ENCODE results near the gene FXR1. TPM values are rescaled to one million over a fixed set of nuclear protein-coding genes. Genes with fewer than 3 reads are reported as not detected.
A peak's percentile ranks its signal among the peaks of the same experiment; 100 is the strongest.

Gene FXR1
- total and polyA plus RNA-seq, 2 of the 13 experiments (the other 11 are each of a cell fraction or from before 2014, with no cell fraction given) = 104 to 132 TPM

DNA sequence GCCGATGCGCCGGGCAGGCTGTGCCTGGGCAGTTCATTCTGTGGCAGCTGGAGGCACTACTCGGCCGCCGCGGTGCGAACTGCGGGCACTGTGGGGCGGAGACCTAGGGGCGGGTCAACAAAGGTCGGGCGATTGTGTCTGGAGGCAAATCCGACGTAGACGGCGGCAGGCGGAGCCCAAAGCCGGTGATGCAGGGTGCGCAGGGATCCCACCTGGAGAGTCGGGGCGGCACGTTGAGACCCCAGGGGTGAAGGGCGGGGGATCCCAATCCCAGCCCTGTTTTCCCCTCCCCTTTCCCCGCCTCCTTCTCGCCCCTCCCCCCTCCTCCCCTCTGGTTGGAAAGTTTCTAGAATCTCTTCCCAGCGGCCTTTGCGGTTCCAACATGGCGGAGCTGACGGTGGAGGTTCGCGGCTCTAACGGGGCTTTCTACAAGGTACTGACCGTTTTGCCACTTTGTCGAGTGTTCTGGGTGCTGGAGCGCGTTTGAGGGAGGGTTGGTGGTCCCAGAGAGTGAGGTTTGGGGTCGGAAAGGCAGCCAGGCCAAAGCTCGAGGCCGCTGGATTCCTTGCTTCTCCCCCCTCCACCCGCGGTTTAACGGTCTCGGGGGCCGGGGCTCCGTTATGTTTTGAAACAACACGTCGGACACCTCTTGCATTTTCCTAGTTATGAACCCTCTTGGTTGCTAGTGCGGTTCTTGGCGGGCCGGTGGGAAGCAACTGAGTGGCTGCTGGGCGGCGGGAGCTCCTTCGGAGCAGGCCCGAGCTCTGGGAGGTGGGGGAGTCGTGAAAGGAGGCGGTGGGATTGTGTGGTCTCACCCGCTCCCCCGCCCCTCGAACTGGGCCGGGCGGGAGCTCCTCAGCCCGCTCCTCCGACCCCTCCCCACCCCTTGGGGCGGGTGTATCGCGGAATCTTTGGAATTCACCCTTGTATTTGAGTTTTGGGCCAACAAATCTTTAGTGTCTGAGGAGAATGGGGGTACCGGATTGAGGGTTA lies at the start of gene FXR1 (continued):
- TF ChIP-seq, protein P1, sequence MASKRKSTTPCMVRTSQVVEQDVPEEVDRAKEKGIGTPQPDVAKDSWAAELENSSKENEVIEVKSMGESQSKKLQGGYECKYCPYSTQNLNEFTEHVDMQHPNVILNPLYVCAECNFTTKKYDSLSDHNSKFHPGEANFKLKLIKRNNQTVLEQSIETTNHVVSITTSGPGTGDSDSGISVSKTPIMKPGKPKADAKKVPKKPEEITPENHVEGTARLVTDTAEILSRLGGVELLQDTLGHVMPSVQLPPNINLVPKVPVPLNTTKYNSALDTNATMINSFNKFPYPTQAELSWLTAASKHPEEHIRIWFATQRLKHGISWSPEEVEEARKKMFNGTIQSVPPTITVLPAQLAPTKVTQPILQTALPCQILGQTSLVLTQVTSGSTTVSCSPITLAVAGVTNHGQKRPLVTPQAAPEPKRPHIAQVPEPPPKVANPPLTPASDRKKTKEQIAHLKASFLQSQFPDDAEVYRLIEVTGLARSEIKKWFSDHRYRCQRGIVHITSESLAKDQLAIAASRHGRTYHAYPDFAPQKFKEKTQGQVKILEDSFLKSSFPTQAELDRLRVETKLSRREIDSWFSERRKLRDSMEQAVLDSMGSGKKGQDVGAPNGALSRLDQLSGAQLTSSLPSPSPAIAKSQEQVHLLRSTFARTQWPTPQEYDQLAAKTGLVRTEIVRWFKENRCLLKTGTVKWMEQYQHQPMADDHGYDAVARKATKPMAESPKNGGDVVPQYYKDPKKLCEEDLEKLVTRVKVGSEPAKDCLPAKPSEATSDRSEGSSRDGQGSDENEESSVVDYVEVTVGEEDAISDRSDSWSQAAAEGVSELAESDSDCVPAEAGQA (IDR thresholded peaks at IDR 0.05; ENCODE audit: low read depth) = 0 out of 2 replicates have a peak, but pooled peaks have one; percentile 23
- TF ChIP-seq, protein P1 (CRISPR knock-in tag; IDR thresholded peaks at IDR 0.05; ENCODE audit: borderline replicate concordance) = no peak
- TF ChIP-seq, protein P2, sequence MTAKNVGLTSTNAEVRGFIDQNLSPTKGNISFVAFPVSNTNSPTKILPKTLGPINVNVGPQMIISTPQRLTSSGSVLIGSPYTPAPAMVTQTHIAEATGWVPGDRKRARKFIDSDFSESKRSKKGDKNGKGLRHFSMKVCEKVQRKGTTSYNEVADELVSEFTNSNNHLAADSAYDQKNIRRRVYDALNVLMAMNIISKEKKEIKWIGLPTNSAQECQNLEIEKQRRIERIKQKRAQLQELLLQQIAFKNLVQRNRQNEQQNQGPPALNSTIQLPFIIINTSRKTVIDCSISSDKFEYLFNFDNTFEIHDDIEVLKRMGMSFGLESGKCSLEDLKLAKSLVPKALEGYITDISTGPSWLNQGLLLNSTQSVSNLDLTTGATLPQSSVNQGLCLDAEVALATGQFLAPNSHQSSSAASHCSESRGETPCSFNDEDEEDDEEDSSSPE (CRISPR knock-in tag; IDR thresholded peaks at IDR 0.05) = 0 out of 2 replicates have a peak, but pooled peaks have one; percentile 36
- TF ChIP-seq SOX13 (IDR thresholded peaks at IDR 0.05) (no peak), SOX13 (CRISPR knock-in tag; conservative IDR thresholded peaks at IDR 0.05 in 1 of 2, IDR thresholded peaks at IDR 0.05 in 1 of 2) (peak in 1 of 2 experiments; percentile 62; a peak in 2 of 4 replicates), ZBTB7A (CRISPR knock-in tag; IDR thresholded peaks at IDR 0.05) (peak; percentile 34; the same call in 1 of the 2 replicates), ELF1 (CRISPR knock-in tag; IDR thresholded peaks at IDR 0.05) (no peak), AGO2 (optimal IDR thresholded peaks at IDR 0.05; ENCODE audit: low read depth, low read length) (peak; percentile 78), SAP130 (CRISPR knock-in tag; IDR thresholded peaks at IDR 0.05; ENCODE audit: low read depth) (peak; percentile 33; the same call in 1 of the 2 replicates), PAWR (CRISPR knock-in tag; IDR thresholded peaks at IDR 0.05; ENCODE audit: borderline replicate concordance) (no peak), ZNF317 (CRISPR knock-in tag; IDR thresholded peaks at IDR 0.05) (peak; percentile 67)
- TF ChIP-seq, protein P3, sequence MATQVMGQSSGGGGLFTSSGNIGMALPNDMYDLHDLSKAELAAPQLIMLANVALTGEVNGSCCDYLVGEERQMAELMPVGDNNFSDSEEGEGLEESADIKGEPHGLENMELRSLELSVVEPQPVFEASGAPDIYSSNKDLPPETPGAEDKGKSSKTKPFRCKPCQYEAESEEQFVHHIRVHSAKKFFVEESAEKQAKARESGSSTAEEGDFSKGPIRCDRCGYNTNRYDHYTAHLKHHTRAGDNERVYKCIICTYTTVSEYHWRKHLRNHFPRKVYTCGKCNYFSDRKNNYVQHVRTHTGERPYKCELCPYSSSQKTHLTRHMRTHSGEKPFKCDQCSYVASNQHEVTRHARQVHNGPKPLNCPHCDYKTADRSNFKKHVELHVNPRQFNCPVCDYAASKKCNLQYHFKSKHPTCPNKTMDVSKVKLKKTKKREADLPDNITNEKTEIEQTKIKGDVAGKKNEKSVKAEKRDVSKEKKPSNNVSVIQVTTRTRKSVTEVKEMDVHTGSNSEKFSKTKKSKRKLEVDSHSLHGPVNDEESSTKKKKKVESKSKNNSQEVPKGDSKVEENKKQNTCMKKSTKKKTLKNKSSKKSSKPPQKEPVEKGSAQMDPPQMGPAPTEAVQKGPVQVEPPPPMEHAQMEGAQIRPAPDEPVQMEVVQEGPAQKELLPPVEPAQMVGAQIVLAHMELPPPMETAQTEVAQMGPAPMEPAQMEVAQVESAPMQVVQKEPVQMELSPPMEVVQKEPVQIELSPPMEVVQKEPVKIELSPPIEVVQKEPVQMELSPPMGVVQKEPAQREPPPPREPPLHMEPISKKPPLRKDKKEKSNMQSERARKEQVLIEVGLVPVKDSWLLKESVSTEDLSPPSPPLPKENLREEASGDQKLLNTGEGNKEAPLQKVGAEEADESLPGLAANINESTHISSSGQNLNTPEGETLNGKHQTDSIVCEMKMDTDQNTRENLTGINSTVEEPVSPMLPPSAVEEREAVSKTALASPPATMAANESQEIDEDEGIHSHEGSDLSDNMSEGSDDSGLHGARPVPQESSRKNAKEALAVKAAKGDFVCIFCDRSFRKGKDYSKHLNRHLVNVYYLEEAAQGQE (IDR thresholded peaks at IDR 0.05; ENCODE audit: borderline replicate concordance in 1 of 2, low read depth in 1 of 2, low read length in 2 of 2) = peak in 1 of 2 experiments; percentile 57; a peak in 1 of 4 replicates
